ENCODE measurements around the gene NBL1. TPM values are rescaled to one million over a fixed set of nuclear protein-coding genes. Genes with fewer than 3 reads are reported as not detected.

Gene NBL1
- total and polyA plus RNA-seq, 2 of the 4 experiments (the other 2 are of a cell fraction) = 14.0 to 54.2 TPM

DNA sequence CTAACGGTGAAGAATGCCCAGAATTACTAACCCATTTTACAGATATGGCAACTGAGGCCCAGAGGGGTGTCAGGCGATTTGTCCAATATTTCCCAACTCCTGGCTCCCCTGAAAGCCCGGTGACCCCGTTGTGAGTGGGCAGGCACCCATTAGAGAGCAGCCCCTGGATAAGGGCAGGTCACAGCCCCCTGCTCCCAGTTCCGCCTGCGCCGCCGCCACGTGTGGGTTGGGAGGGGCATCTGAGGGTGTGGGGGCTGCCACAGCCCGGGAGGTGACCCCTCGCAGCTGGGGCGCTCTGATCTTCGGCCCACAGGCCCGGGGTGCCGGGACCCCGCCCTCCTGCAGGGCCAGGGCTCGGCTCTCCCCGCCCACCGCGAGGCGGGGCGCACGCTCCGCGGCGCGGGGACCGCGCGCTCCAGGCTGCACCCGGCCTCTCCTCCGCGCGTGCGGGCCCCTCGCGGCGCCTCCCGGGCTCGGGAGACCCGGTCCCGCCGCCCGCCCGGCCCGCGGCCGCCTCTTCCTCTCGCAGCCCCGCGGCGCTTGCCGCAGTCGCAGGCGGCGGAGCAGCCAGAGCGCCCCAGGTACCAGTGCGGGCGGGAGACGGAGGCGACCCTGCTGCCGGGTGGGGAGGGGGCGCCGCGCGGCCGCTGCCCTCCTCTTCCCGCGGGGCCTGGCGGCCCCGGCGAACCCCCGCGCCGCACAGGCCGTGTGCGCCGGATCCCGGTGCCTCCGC is 20.5 kb downstream of the NBL1 start, which contains the start of gene HTR6:
Gene HTR6 (plus strand): TSS at position 423 of the 733 bp plus-strand sequence. CDS start 879 bp downstream, outside the sequence.
- no peak within 1 kb of the TSS for H3K56ac ChIP-seq (ENCODE audit: extremely low read depth, insufficient read depth, low read length)
- H4K5ac ChIP-seq (ENCODE audit: low read depth, low read length) = no peak within 1 kb of the TSS
- H3K9ac ChIP-seq (ENCODE audit: low read depth, low read length) = no peak within 1 kb of the TSS
- H3K27me3 ChIP-seq (ENCODE audit: control insufficient read depth, insufficient read depth, low read length) = peaks cover 60% of the 10 kb centered on the region
- H3K79me1 ChIP-seq (ENCODE audit: low read depth in 1 of 2, low read length in 2 of 2) = no peaks in the 10 kb centered on the region
- H2BK5ac ChIP-seq (ENCODE audit: low read depth, low read length, poor library complexity, severe bottlenecking) = no peak within 1 kb of the TSS
- no peak within 1 kb of the TSS for H3K27ac ChIP-seq (ENCODE audit: insufficient read depth, low read length)
- no peak within 1 kb of the TSS for H4K8ac ChIP-seq (ENCODE audit: low read depth in 2 of 2, low read length in 2 of 2)
- no peak within 1 kb of the TSS for H3K4me3 ChIP-seq (ENCODE audit: insufficient read depth, low read depth, low read length)
- no TSS peak for BruUV-seq (replicated peaks)
- no peaks in the 10 kb centered on the region for H4K20me1 ChIP-seq (ENCODE audit: insufficient read depth, low read length)
- no peaks in the 10 kb centered on the region for H3K9me1 ChIP-seq (ENCODE audit: insufficient read depth, low read length)
- H2AK5ac ChIP-seq (ENCODE audit: low read depth, low read length) = no peak within 1 kb of the TSS
- peak; percentile 27 for ATAC-seq (ENCODE audit: low read depth)
- peaks cover under 1% of the 10 kb centered on the region; the same call in 1 of the 2 replicates for H3K4me1 ChIP-seq (ENCODE audit: control insufficient read depth, insufficient read depth, low read length)
- H3K4ac ChIP-seq (ENCODE audit: low read depth, low read length) = no peak within 1 kb of the TSS
- dilution Hi-C loops (cut with HindIII; ENCODE audit: low sequenced_read_pairs, unreplicated experiment) (no loop called here), intact Hi-C loops (cut with micrococcal nuclease) (loop anchor here (5.0 to 10.0 kb wide), 2 partner anchors 220 to 488 kb away; partner anchors contain the start of gene OTUD3), in situ Hi-C loops (cut with MboI; ENCODE audit: low sequenced_read_pairs) (no loop called here)
- H3K36me3 ChIP-seq (ENCODE audit: control insufficient read depth, insufficient read depth, low read length) = no peaks in the 10 kb centered on the region
- no peak within 1 kb of the TSS for H2BK20ac ChIP-seq (ENCODE audit: low read depth, low read length)
- WGBS, 2 experiments (ENCODE audit: extremely low coverage in 2 of 2, insufficient read length in 1 of 2) = 1% methylated on average over 37 of the region's 80 CpGs; no CpG with 5 or more reads in 1 of the 2 experiments
- TF ChIP-seq RCOR1 (IDR thresholded peaks at IDR 0.05; ENCODE audit: insufficient replicate concordance, low read length) (no peak), POLR2A (IDR thresholded peaks at IDR 0.05; ENCODE audit: low read depth, low read length) (no peak), SMC3 (IDR thresholded peaks at IDR 0.05; ENCODE audit: low read depth, low read length) (no peak), MAZ (IDR thresholded peaks at IDR 0.05; ENCODE audit: borderline replicate concordance, low read depth, low read length) (no peak), NFE2L2 (IDR thresholded peaks at IDR 0.05; ENCODE audit: low read depth, low read length) (no peak), USF2 (IDR thresholded peaks at IDR 0.05; ENCODE audit: low read depth, low read length) (no peak), BHLHE40 (IDR thresholded peaks at IDR 0.05; ENCODE audit: low read depth, low read length) (no peak), MXI1 (IDR thresholded peaks at IDR 0.05; ENCODE audit: borderline replicate concordance, low read depth, low read length) (no peak), MAFK (IDR thresholded peaks at IDR 0.05; ENCODE audit: low read depth, low read length) (no peak), ELK1 (IDR thresholded peaks at IDR 0.05; ENCODE audit: borderline replicate concordance, low read depth, low read length) (no peak), CHD1 (IDR thresholded peaks at IDR 0.05; ENCODE audit: low read depth, low read length) (no peak), FOS (IDR thresholded peaks at IDR 0.05; ENCODE audit: low read depth, low read length) (no peak), CEBPB (IDR thresholded peaks at IDR 0.05; ENCODE audit: low read depth, low read length) (no peak), RFX5 (IDR thresholded peaks at IDR 0.05; ENCODE audit: low read depth, low read length) (no peak), CTCF (conservative IDR thresholded peaks at IDR 0.05; ENCODE audit: low read depth, low read length) (no peak), RAD21 (IDR thresholded peaks at IDR 0.05; ENCODE audit: low read length) (no peak)
- H3K14ac ChIP-seq (replicated peaks; ENCODE audit: low read depth, low read length) = no peak within 1 kb of the TSS
- no peak for DNase-seq
- peak within 1 kb of the TSS; percentile 16 for H2AK9ac ChIP-seq (replicated peaks; ENCODE audit: low read depth, low read length, poor library complexity)
- ChIA-PET CTCF (no interaction called here), POLR2A (ENCODE audit: unreplicated experiment) (no interaction called here)
- H2BK120ac ChIP-seq (ENCODE audit: low read depth, low read length) = no peak within 1 kb of the TSS
- no peak within 1 kb of the TSS; the same call in 1 of the 2 replicates for H3K4me2 ChIP-seq (ENCODE audit: low read depth, low read length)
- H4K91ac ChIP-seq (ENCODE audit: insufficient read depth, low read depth, low read length) = no peak within 1 kb of the TSS
- no peak within 1 kb of the TSS for H3K23ac ChIP-seq (ENCODE audit: low read depth, low read length)
- no peaks in the 10 kb centered on the region for H3K9me3 ChIP-seq (ENCODE audit: control insufficient read depth, insufficient read depth, low read length)
- H2BK15ac ChIP-seq (ENCODE audit: low read depth, low read length) = no peak within 1 kb of the TSS
- H2AFZ ChIP-seq (replicated peaks; ENCODE audit: low read length, poor library complexity) = peak within 1 kb of the TSS; percentile 70
- H3K18ac ChIP-seq (ENCODE audit: low read depth, low read length) = no peak within 1 kb of the TSS

Measured in IMR-90 (cell line).